Endothelial cell of umbilical vein (primary cell): ENCODE measurements around the gene TRIM40. TPM values are rescaled to one million over a fixed set of nuclear protein-coding genes. Genes with fewer than 3 reads are reported as not detected.

Source experiments
- BruUV-seq: library from RNA; stranded (reverse); fragments of 400-500 nt; replicated peaks from 2 replicates; lab custom pipeline; 2021; lab: Mats Ljungman, UMichigan
- CTCF ChIA-PET: fragments of 300-600, 350-600 bp; sonication (Branson Sonifier 250); formaldehyde crosslinking; loops from one replicate; lab custom pipeline; 2021; ENCODE audit warnings: antibody characterized with exemption, inconsistent platforms; lab: Charles Lee
- POLR2A ChIA-PET: fragments of 300-600, 350-600 bp; sonication (Branson Sonifier 250); formaldehyde crosslinking; loops from one replicate; lab custom pipeline; 2021; ENCODE audit warnings: antibody characterized with exemption, inconsistent platforms; lab: Charles Lee
- DNase-seq: peaks from one replicate; pipeline ENCODE4 v3.0.0-alpha.2; 2011; ENCODE audit warnings: low read depth, low spot score
- FAIRE-seq: peaks from 2 replicates; lab custom pipeline; 2011; peaks lifted over from hg19 to GRCh38; lab: Jason Lieb, UNC
- H2AFZ ChIP-seq: 2 replicates; pipeline ENCODE4 v1.6.0; 2012; ENCODE audit warnings: low read depth, low read length, control low read depth, inconsistent platforms
- H3K27ac ChIP-seq: 2 replicates; pipeline ENCODE4 v1.5.1; 2011; ENCODE audit warnings: low read depth, mild to moderate bottlenecking, control low read depth, low read length, moderate library complexity; ENCODE audit not compliant: insufficient read depth
- H3K27me3 ChIP-seq, 2 experiments: 2 replicates each; pipeline versions ENCODE4 v1.6.0 to v1.6.1; 2011; ENCODE audit warnings: low read length in 2 of 2, mixed read lengths in 1 of 2; ENCODE audit not compliant: control insufficient read depth in 2 of 2, insufficient read depth in 2 of 2
- H3K36me3 ChIP-seq, 2 experiments: 2 replicates in 1 of 2; 3 replicates in 1 of 2; pipeline ENCODE4 v1.5.1; 2011; ENCODE audit warnings: low read length in 2 of 2, mild to moderate bottlenecking in 1 of 2, moderate library complexity in 1 of 2; ENCODE audit not compliant: control insufficient read depth in 2 of 2, insufficient read depth in 2 of 2; ENCODE audit errors: extremely low read depth in 1 of 2
- H3K4me1 ChIP-seq: 3 replicates; pipeline ENCODE4 v1.5.1; 2011; ENCODE audit warnings: mild to moderate bottlenecking, low read length; ENCODE audit not compliant: control insufficient read depth, insufficient read depth; ENCODE audit errors: extremely low read depth
- H3K4me2 ChIP-seq: 2 replicates; pipeline ENCODE4 v1.6.1; 2011; ENCODE audit warnings: low read length, control low read depth, mixed read lengths; ENCODE audit not compliant: insufficient read depth
- H3K4me3 ChIP-seq, 3 experiments: fragments of 200-600 bp in 1 of 3; sonication (generic), shearing (Covaris generic) in 1 of 3; replicated peaks in 1 of 3; 2 replicates each; pipeline ENCODE4 v1.5.1; 2011 to 2016; ENCODE audit warnings: control low read depth in 3 of 3, low read length in 3 of 3, mild to moderate bottlenecking in 2 of 3, inconsistent platforms in 1 of 3, low read depth in 1 of 3, moderate library complexity in 1 of 3; ENCODE audit not compliant: insufficient read depth in 1 of 3
- H3K79me2 ChIP-seq: 2 replicates; pipeline ENCODE4 v1.6.0; 2012; ENCODE audit warnings: low read length, inconsistent platforms; ENCODE audit not compliant: control insufficient read depth, insufficient read depth
- H3K9ac ChIP-seq: replicated peaks from 2 replicates; pipeline ENCODE3; 2011; ENCODE audit warnings: low read length, control low read depth; ENCODE audit not compliant: insufficient read depth; ENCODE audit errors: extremely low read depth
- H3K9me1 ChIP-seq: replicated peaks from 3 replicates; pipeline ENCODE4 v1.6.0; 2011; ENCODE audit warnings: mild to moderate bottlenecking, low read length; ENCODE audit not compliant: control insufficient read depth, insufficient read depth; ENCODE audit errors: extremely low read depth
- H3K9me3 ChIP-seq: replicated peaks from 2 replicates; pipeline ENCODE4 v1.5.1; 2012; ENCODE audit warnings: low read length, inconsistent platforms; ENCODE audit not compliant: control insufficient read depth, insufficient read depth
- H4K20me1 ChIP-seq: replicated peaks from 2 replicates; pipeline ENCODE3; 2011; ENCODE audit warnings: mild to moderate bottlenecking, low read length; ENCODE audit not compliant: control insufficient read depth, insufficient read depth; ENCODE audit errors: extremely low read depth
- CTCF ChIP-seq, 2 donors: IDR thresholded peaks; 1 replicate in 1 of 2; 2 replicates in 1 of 2; pipeline ENCODE4 v1.5.1; 2011; ENCODE audit warnings: low read length in 2 of 2, mild to moderate bottlenecking in 2 of 2, moderate library complexity in 2 of 2, control low read depth in 1 of 2, inconsistent platforms in 1 of 2, low read depth in 1 of 2; ENCODE audit not compliant: insufficient read depth in 1 of 2; ENCODE audit errors: extremely low read depth in 1 of 2
- EZH2 ChIP-seq: IDR thresholded peaks from 2 replicates; pipeline ENCODE4 v1.6.1; 2012; ENCODE audit warnings: borderline replicate concordance, low read depth, mild to moderate bottlenecking, moderate library complexity, low read length, inconsistent platforms; ENCODE audit not compliant: severe bottlenecking
- FOS ChIP-seq: IDR thresholded peaks from 2 replicates; pipeline ENCODE4 v1.6.1; 2011; ENCODE audit warnings: mild to moderate bottlenecking, low read length, moderate library complexity, borderline replicate concordance; ENCODE audit not compliant: insufficient read depth
- JUN ChIP-seq: IDR thresholded peaks from 2 replicates; pipeline ENCODE4 v1.6.1; 2011; ENCODE audit warnings: borderline replicate concordance, low read depth; ENCODE audit not compliant: insufficient read length, insufficient read depth
- MYC ChIP-seq: IDR thresholded peaks from one replicate; pipeline ENCODE4 v1.6.1; 2011; ENCODE audit warnings: mild to moderate bottlenecking, low read depth, low read length
- POLR2AphosphoS5 ChIP-seq: IDR thresholded peaks from 2 replicates; pipeline ENCODE4 v1.6.1; 2012; ENCODE audit warnings: low read depth, mild to moderate bottlenecking, control low read depth, low read length, moderate library complexity; ENCODE audit not compliant: insufficient read depth
- dilution Hi-C: fragments of 300-500 bp; cut with MboI; formaldehyde crosslinking; loops from one replicate; pipeline ENCODE4 v1.15.0; 2019; ENCODE audit warnings: low sequenced_read_pairs; ENCODE audit not compliant: extremely low pct_ligation_motif_present
- intact Hi-C: fragments of 100-400 bp; cut with micrococcal nuclease; formaldehyde crosslinking; loops from one replicate; pipeline ENCODE4 v1.10.0; 2022
- polyA plus RNA-seq, 4 experiments: library from polyadenylated mRNA; depleted of rRNA in 3 of 4; stranded (reverse) in 3 of 4; unstranded in 1 of 4; fragments of >200 nt; gene quantifications; 2 replicates each; pipeline versions ENCODE4 v1.2.1 to v1.2.3, GENCODE V29; 2011 to 2012; ENCODE audit warnings: missing spikeins in 1 of 4
- total RNA-seq: library from RNA; stranded (reverse); gene quantifications from 2 replicates; pipeline ENCODE4 v1.2.3, GENCODE V29; 2021
- TF ChIP-seq, protein P1 (sequence below): IDR thresholded peaks from 2 replicates; pipeline ENCODE4 v1.6.1; 2011; ENCODE audit not compliant: insufficient read depth, insufficient read length

TRIM40 gene
- total and polyA plus RNA-seq, 2 donors (not counting 3 experiments of a cell fraction or from before 2014, with no cell fraction given) = not detected

DNA sequence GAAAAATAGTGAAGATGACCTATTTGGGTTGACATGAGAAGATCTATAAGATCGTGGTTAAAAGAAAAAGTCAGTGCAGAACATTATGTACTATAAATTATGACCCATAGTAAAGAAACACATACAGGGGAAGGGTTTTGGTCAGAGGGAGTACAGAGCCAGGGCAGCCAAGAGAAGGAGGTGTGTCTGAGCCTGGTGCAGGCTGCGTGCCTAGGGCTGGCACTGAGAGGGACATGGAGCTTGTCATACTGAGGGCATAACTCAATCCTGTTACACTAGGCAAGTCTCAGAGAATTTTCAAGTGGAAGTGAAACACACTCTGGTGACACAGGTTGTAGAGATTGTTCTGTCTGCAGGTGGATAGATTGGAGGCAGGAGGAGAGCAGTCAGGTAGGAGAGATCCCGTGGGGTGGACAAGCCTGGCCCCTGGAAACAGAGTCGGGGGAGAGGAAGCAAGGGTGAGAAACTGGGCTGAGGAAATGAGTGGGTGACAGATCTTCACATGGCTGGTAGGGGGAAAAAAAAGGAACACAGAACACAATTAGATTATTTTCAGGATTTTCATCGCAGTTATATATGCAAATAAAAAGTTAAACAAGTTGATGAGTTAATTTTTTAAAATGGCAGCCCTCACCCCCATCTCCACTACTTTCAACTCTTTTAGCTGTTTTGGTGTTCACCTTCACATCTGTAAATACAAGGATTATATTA lies 41.8 kb upstream of the TRIM40 start:
- Histone ChIP-seq H3K4me1 (no peaks in the 10 kb centered on the region), H3K27me3 (peaks cover 16 to 40% of the 10 kb centered on the region in 2 experiments), H3K36me3 (no peaks in the 10 kb centered on the region), H4K20me1 (no peaks in the 10 kb centered on the region), H3K9ac (no peak overlapping the region), H3K9me1 (no peaks in the 10 kb centered on the region), H3K79me2 (no peaks in the 10 kb centered on the region), H3K4me3 (no peak overlapping the region), H3K4me2 (no peak overlapping the region), H3K9me3 (no peaks in the 10 kb centered on the region), H3K27ac (no peak overlapping the region), H2AFZ (no peak overlapping the region)
- POLR2A ChIA-PET = no interaction called here
- dilution Hi-C loops = no loop called here
- intact Hi-C loops = no loop called here
- no peak for FAIRE-seq
- DNase-seq = no peak
- no peak for TF ChIP-seq EZH2
- TF ChIP-seq FOS = no peak
- no peak for TF ChIP-seq MYC
- no peak for TF ChIP-seq POLR2AphosphoS5
- TF ChIP-seq, protein P1, sequence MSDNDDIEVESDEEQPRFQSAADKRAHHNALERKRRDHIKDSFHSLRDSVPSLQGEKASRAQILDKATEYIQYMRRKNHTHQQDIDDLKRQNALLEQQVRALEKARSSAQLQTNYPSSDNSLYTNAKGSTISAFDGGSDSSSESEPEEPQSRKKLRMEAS = no peak
- TF ChIP-seq JUN = no peak
- no peak for TF ChIP-seq CTCF (IDR thresholded peaks at IDR 0.05; ENCODE audit: extremely low read depth in 1 of 2, insufficient read depth in 1 of 2, low read depth in 1 of 2, low read length in 2 of 2)
- CTCF ChIA-PET = interaction anchor here (1.8 to 2.5 kb wide), 3 partner anchors 10 to 37 kb away, joined by 5 to 14 read pairs (median 8); no protein-coding TSS in a partner anchor
- no TSS peak for BruUV-seq
